Skeletal muscle tissue (tissue), 4 donors: Measurements from ENCODE around the gene C4orf50. TPM values are rescaled to one million over a fixed set of nuclear protein-coding genes. Genes with fewer than 3 reads are reported as not detected.

Experiments used
- H3K27ac ChIP-seq: one replicate; pipeline ENCODE4 v1.7.0; 2013; ENCODE audit warnings: mild to moderate bottlenecking, low read depth, low read length, inconsistent platforms
- H3K27me3 ChIP-seq, 3 donors: one replicate each; pipeline ENCODE4 v1.7.0; 2013; ENCODE audit warnings: low read length in 3 of 3; ENCODE audit not compliant: control insufficient read depth in 3 of 3, insufficient read depth in 3 of 3
- H3K36me3 ChIP-seq, 3 donors: one replicate each; pipeline ENCODE4 v1.7.0; 2013; ENCODE audit warnings: low read length in 3 of 3; ENCODE audit not compliant: control insufficient read depth in 3 of 3, insufficient read depth in 3 of 3
- H3K4me1 ChIP-seq, 3 donors: one replicate each; pipeline ENCODE4 v1.7.0; 2013; ENCODE audit warnings: low read length in 3 of 3, mild to moderate bottlenecking in 3 of 3; ENCODE audit not compliant: control insufficient read depth in 3 of 3, insufficient read depth in 3 of 3
- H3K4me3 ChIP-seq, 3 donors: one replicate each; pipeline ENCODE4 v1.7.0; 2013; ENCODE audit warnings: low read length in 3 of 3
- H3K9ac ChIP-seq, 3 donors: one replicate each; pipeline ENCODE4 v1.7.0; 2013; ENCODE audit warnings: low read length in 3 of 3, mild to moderate bottlenecking in 3 of 3, moderate library complexity in 2 of 3, low read depth in 1 of 3
- H3K9me3 ChIP-seq, 3 donors: one replicate each; pipeline ENCODE4 v1.7.0; 2013; ENCODE audit warnings: low read length in 3 of 3; ENCODE audit not compliant: control insufficient read depth in 3 of 3
- total RNA-seq: library from RNA; depleted of rRNA; stranded (reverse); fragments of >200 nt; gene quantifications from one replicate; pipeline ENCODE4 v1.2.3, GENCODE V29; 2014
- donor health status: Osteomylitis.

Gene C4orf50
- total RNA-seq, 1 donor from 2014 or later, result not detected

DNA sequence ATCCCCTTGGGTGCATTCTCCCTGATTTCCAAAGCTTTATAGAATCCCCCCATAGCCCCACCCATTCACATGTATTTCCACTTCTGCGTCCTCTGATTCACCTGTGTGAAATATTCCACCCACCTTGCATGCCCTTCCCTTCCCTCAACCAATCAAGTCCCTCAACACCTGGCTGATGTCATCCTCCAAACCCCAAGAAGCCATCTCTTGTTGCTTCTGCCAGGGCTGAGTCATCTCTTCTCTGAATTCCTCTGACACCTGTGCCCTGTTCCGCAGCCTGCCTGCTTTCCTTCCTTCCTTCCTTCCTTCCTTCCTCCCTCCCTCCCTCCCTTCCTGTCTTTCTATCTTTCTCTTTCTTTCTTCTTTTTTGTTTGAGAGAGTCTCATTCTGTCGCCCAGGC lies 135.3 kb downstream of the C4orf50 start:
- Histone ChIP-seq H3K27me3 (peaks cover 17 to 41% (median 23%) of the 10 kb centered on the region in 3 donors), H3K4me3 (no peak overlapping the region), H3K4me1 (peaks cover 0 to 4% (median 0%) of the 10 kb centered on the region in 3 donors), H3K9ac (no peak overlapping the region), H3K9me3 (peaks cover 0 to 2% (median 0%) of the 10 kb centered on the region in 3 donors), H3K36me3 (no peaks in the 10 kb centered on the region), H3K27ac (no peak overlapping the region)

- peaks cover 4 to 30% (median 10%) of the 10 kb centered on the region in 3 donors for H3K27me3 ChIP-seq
- H3K4me1 ChIP-seq, result no peaks in the 10 kb centered on the region
- H3K9ac ChIP-seq, result no peak overlapping the region
- H3K9me3 ChIP-seq, result peaks cover 0 to 2% (median 0%) of the 10 kb centered on the region in 3 donors
- no peak overlapping the region for H3K4me3 ChIP-seq
- no peak overlapping the region for H3K27ac ChIP-seq
- H3K36me3 ChIP-seq, result no peaks in the 10 kb centered on the region
Observed at GRCh38 chr4:5881340-5881739, 136.9 kb downstream of the C4orf50 start.

- peaks cover 0 to 15% (median 0%) of the 10 kb centered on the region in 3 donors for H3K27me3 ChIP-seq
- H3K4me3 ChIP-seq, result no peak overlapping the region
- peaks cover 0 to 2% (median 2%) of the 10 kb centered on the region in 3 donors for H3K9me3 ChIP-seq
- no peak overlapping the region for H3K9ac ChIP-seq
- no peaks in the 10 kb centered on the region for H3K4me1 ChIP-seq
- H3K36me3 ChIP-seq, result no peaks in the 10 kb centered on the region
- no peak overlapping the region for H3K27ac ChIP-seq
Observed at GRCh38 chr4:5878359-5878758, 139.9 kb downstream of the C4orf50 start.

- Histone ChIP-seq H3K4me3 (no peak overlapping the region), H3K36me3 (no peaks in the 10 kb centered on the region), H3K27ac (no peak overlapping the region), H3K27me3 (peaks cover 0 to 21% (median 0%) of the 10 kb centered on the region in 3 donors), H3K4me1 (no peaks in the 10 kb centered on the region), H3K9ac (no peak overlapping the region), H3K9me3 (peaks cover 0 to 2% (median 2%) of the 10 kb centered on the region in 3 donors)
Observed at GRCh38 chr4:5877392-5877791, 140.8 kb downstream of the C4orf50 start.

- Histone ChIP-seq H3K27me3 (peaks cover 0 to 20% (median 2%) of the 10 kb centered on the region in 3 donors), H3K9me3 (peaks cover 0 to 3% (median 2%) of the 10 kb centered on the region in 3 donors), H3K4me1 (no peaks in the 10 kb centered on the region), H3K4me3 (no peak overlapping the region), H3K36me3 (no peaks in the 10 kb centered on the region), H3K27ac (no peak overlapping the region), H3K9ac (no peak overlapping the region)
Observed at GRCh38 chr4:5874811-5875449, 143.3 kb downstream of the C4orf50 start.

- no peaks in the 10 kb centered on the region for H3K4me1 ChIP-seq
- no peak overlapping the region for H3K9ac ChIP-seq
- no peak overlapping the region for H3K27ac ChIP-seq
- H3K9me3 ChIP-seq, result peaks cover 0 to 3% (median 0%) of the 10 kb centered on the region in 3 donors
- H3K36me3 ChIP-seq, result no peaks in the 10 kb centered on the region
- H3K4me3 ChIP-seq, result no peak overlapping the region
- H3K27me3 ChIP-seq, result peaks cover 0 to 18% (median 2%) of the 10 kb centered on the region in 3 donors
Observed at GRCh38 chr4:5870701-5871100, 147.5 kb downstream of the C4orf50 start.

DNA sequence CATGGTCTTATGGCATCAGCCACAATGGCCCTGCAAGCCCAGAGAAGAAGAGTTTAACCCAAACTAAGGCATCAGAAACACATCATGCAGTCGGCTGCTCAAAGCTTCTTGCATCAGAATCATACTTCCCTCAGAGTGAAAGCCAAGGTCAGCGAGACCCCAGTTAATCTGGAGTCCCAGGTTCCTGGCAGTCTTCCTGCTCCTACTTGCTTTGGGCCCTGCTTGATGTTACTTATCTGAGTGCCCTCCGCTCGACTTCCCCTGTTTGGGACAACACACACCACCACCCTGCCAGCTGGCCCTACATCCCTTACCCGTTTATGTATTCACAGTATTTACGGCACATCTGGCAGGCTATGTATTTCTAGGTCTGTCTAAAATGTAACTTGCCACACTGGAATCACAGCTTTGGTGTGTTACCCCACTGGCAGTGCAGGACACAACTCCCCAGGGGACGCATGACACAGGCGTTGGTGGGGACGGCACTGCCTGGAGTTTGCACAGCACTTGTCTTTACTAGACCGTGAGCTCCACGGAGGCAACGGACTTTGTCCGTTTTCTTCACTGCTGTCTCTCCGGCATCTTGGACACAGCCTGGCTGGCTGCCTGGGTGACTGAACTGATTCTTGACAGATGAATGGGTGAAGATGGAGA lies 148.1 kb downstream of the C4orf50 start:
- Histone ChIP-seq H3K36me3 (no peaks in the 10 kb centered on the region), H3K27ac (no peak overlapping the region), H3K27me3 (peaks cover 0 to 18% (median 2%) of the 10 kb centered on the region in 3 donors), H3K4me3 (no peak overlapping the region), H3K9ac (no peak overlapping the region), H3K9me3 (peaks cover 0 to 3% (median 0%) of the 10 kb centered on the region in 3 donors), H3K4me1 (no peaks in the 10 kb centered on the region)

DNA sequence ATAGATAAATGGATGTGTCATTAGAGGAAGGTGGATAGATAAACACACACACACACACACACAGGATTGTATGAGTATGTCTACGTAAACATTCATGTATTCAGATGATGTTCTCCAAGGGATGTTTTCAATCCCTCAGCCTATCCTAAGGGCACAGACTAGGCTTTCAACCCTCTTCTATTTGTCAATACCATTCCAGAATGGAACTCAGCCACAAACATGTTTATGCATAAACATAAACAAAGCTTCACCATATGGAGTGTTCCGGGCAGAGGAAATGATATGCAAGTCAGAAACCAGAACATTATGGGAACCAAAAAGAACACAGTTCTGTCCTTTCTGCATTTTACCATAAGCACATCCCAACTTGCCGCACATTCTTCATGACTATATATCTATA lies 150.4 kb downstream of the C4orf50 start:
- Histone ChIP-seq H3K9ac (no peak overlapping the region), H3K4me3 (no peak overlapping the region), H3K9me3 (peaks cover 0 to 2% (median 0%) of the 10 kb centered on the region in 3 donors), H3K4me1 (no peaks in the 10 kb centered on the region), H3K36me3 (no peaks in the 10 kb centered on the region), H3K27ac (no peak overlapping the region), H3K27me3 (peaks cover 0 to 13% (median 5%) of the 10 kb centered on the region in 3 donors)

GRCh38 chr4:5866841-5867813 lies 151.1 kb downstream of the C4orf50 start:
- H3K4me1 ChIP-seq, result no peaks in the 10 kb centered on the region
- H3K27me3 ChIP-seq, result peaks cover 0 to 10% (median 5%) of the 10 kb centered on the region in 3 donors
- H3K27ac ChIP-seq, result no peak overlapping the region
- peaks cover 0 to 2% (median 0%) of the 10 kb centered on the region in 3 donors for H3K9me3 ChIP-seq
- H3K9ac ChIP-seq, result no peak overlapping the region
- no peak overlapping the region for H3K4me3 ChIP-seq
- H3K36me3 ChIP-seq, result no peaks in the 10 kb centered on the region
